Umbilical cord (tissue), 2 donors: ENCODE measurements around the gene DSCAML1. TPM values are rescaled to one million over a fixed set of nuclear protein-coding genes. Genes with fewer than 3 reads are reported as not detected.
"Not testable (repeated sequence)": the region's sequence is repeated elsewhere in the genome, so short reads cannot be mapped to it uniquely, and the experiment has no call there.

Experiments
- DNase-seq: peaks from one replicate; pipeline ENCODE4 v3.0.0-alpha.2; 2015; ENCODE audit warnings: low spot score
- total RNA-seq: library from RNA; depleted of rRNA; stranded (reverse); fragments of >200 nt; gene quantifications from one replicate; pipeline ENCODE4 v1.2.3, GENCODE V29; 2014; ENCODE audit warnings: low replicate concordance; ENCODE audit not compliant: insufficient read depth

The DSCAML1 gene
- total RNA-seq, 1 donor from 2014 or later, result 1.4 TPM

DNA sequence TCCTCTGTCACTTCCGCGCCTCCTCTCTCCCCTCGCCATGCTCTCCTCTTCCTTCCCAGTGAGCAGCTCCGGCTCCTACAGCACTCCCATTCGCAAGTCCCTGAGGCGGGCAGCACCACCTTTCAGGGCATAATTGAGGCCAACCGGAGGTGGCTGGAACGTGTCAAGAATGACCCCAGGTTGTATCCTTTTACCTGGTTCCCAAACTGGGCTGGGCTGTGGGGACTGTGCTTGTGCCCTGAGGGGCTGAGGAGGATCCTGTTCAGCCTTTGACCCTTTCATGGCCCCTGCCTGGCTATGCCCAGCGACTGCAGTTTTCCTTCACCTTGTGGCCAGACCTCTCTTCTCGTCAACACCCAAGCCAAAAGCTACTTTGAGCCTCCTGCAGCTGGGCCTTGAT is 385.3 kb downstream of the DSCAML1 start:
- DNase-seq, result no peak

GRCh38 chr11:117410861-117411710 is 385.9 kb downstream of the DSCAML1 start:
- DNase-seq, result no peak

DNA sequence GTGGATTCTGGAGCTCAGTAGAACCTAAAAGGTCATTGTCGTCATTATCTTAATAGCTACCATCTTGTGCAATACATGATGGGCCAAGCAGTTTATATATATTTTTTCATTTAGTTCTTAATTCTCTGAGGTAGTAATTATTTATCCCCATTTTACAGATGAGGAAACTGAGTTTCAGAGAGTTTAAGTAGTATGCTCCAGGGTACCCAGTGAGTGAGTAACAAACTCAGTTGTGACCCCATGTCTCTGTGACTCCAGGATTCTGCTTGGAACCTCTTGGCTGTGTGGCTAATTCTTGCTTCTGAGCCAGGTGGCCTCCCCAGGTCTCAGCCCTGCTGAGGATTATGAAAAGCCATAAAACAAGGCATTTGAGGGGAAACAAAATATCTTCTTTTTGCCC is 386.8 kb downstream of the DSCAML1 start:
- DNase-seq, result no peak

GRCh38 chr11:117409511-117409910 is 387.5 kb downstream of the DSCAML1 start:
- no peak for DNase-seq

GRCh38 chr11:117408356-117408755 is 388.7 kb downstream of the DSCAML1 start:
- DNase-seq, result no peak

- DNase-seq, result no peak
These were observed 390.0 kb downstream of the DSCAML1 start for GRCh38 chr11:117407016-117407415.

DNA sequence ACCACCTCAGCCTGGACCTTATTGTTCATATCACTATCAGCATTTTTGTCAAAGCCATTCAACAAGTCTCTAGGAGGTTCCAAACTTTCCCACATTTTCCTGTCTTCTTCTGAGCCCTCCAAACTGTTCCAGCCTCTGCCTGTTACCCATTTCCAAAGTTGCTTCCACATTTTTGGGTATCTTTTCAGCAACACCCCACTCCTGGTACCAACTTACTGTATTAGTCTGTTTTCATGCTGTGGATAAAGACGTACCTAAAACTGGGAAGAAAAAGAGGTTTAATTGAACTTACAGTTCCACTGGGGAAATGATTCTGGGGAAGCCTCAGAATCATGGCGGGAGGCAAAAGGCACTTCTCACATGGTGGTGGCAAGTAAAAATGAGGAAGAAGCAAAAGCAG is 391.1 kb downstream of the DSCAML1 start:
- not testable (repeated sequence) for DNase-seq

DNA sequence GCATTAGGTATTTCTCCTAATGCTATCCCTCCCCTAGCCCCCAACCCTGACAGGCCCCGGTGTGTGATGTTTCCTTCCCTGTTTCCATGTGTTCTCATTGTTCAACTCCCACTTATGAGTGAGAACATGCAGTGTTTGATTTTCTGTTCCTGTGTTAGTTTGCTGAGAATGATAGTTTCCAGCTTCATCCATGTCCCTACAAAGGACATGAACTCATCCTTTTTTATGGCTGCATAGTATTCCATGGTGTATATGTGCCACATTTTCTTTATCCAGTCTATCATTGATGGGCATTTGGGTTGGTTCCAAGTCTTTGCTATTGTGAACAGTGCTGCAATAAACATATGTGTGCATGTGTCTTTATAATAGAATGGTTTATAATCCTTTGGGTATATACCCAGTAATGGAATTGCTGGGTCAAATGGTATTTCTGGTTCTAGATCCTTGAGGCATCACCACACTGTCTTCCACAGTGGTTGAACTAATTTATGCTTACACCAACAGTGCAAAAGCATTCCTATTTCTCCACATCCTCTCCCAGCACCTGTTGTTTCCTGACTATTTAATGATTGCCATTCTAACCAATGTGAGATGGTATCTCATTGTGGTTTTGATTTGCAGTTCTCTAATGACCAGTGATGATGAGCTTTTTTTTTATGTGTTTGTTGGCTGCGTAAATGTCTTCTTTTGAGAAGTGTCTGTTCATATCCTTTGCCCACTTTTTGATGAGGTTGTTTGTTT is 397.7 kb downstream of the DSCAML1 start:
- not testable (repeated sequence) for DNase-seq

DNA sequence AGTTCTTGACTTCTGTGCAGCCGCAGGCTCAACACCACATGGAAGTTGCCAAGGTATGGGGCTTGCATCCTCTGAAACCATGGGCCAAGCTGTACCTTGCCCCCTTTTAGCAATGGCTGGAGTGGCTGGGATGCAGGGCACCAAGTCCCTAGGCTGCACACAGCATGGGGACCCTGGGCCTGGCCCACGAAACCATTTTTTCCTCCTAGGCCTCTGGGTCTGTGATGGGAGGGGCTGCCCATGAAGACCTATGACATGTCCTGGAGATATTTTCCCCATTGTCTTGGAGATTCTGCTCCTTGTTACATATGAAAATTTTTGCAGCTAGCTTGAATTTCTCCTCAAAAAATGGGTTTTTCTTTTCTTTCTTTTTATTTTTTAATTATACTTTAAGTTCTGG is 398.4 kb downstream of the DSCAML1 start:
- not testable (repeated sequence) for DNase-seq

GRCh38 chr11:117396970-117397369 is 400.0 kb downstream of the DSCAML1 start:
- DNase-seq, result no peak

- no peak for DNase-seq
These were observed 401.5 kb downstream of the DSCAML1 start for GRCh38 chr11:117395476-117395875.

GRCh38 chr11:117394221-117394925 is 402.6 kb downstream of the DSCAML1 start:
- no peak for DNase-seq

GRCh38 chr11:117392979-117393378 is 404.0 kb downstream of the DSCAML1 start:
- DNase-seq, result no peak

DNA sequence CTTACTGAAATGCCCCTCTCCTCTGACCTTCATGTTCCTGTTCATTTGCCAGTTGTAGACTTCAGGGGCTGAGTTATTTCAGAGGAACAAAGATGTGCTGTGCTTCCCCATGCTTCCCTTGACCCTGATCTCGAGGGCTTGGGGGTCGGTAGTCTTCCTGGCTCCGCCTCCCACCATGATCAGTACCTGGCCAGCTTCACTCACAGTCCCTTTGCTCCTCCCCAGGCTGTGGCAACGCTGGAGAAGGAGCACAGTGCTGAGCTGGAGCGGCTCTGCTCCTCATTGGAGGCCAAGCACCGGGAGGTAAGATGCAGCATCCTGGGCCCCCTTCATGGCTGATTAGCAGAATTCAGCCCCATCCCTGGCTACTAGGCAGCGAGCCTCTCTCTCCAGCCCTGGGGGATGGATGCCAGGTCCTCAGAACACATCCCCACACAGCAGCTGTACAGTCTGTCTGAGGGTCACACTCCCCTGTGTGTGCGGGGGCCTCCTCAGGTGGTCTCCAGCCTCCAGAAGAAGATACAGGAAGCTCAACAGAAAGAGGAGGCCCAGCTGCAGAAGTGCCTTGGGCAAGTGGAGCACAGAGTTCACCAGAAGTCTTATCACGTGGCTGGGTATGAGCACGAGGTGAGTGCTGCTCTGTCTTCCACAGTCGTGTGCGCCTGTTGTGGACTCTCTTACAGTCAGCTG is 404.9 kb downstream of the DSCAML1 start:
- no peak for DNase-seq

GRCh38 chr11:117391181-117391580 is 405.8 kb downstream of the DSCAML1 start:
- no peak for DNase-seq

DNA sequence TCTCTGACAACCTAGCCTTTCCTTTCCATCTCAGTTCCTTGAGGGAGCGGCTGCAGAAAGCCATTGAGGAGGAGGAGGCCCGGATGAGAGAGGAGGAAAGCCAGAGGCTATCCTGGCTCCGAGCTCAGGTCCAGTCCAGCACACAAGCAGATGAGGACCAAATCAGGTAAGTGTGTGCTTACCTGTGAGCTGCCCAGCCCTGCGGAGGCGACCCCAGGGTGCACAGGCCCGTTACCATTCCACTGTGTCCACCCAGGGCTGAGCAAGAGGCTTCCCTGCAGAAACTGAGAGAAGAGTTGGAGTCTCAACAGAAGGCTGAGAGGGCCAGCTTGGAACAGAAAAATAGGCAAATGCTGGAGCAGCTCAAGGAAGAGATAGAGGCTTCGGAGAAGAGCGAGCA is 406.3 kb downstream of the DSCAML1 start:
- no peak for DNase-seq

GRCh38 chr11:117387992-117388755 is 408.8 kb downstream of the DSCAML1 start:
- DNase-seq, result peak; percentile 32

- no peak for DNase-seq
These were observed 411.1 kb downstream of the DSCAML1 start for GRCh38 chr11:117385906-117386305.

- no peak for DNase-seq
These were observed 411.5 kb downstream of the DSCAML1 start for GRCh38 chr11:117385471-117385870.

- DNase-seq, result peak; percentile 35
These were observed 413.0 kb downstream of the DSCAML1 start for GRCh38 chr11:117384045-117384444.

DNA sequence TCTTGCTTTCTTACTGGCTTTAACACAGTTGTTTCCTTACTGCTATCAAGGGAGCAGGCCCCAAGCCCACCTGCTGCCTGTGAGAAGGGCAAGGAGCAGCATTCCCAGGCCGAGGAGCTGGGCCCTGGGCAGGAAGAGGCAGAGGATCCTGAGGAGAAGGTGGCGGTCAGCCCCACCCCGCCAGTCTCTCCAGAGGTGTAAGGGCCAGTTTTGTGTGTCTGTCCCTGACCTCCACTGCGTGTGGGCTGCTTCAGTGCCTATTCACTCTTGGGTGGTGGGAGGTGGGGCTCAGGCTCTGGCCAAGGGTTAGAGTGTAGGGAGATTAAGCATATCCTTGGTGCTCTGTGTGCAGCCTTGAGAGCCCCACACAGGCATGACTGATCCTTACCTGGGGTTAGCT is 414.3 kb downstream of the DSCAML1 start:
- DNase-seq, result no peak
